MM.1S (cell line): ENCODE data around the gene ANKRD13A.

Experiments
- DNase-seq: peaks from one replicate; pipeline ENCODE4 v3.0.0-alpha.2; 2015
- H2AFZ ChIP-seq: fragments of 300-600 bp; sonication (generic); 2 replicates; pipeline ENCODE4 v1.6.0; 2016; ENCODE audit warnings: antibody characterized with exemption, low read length
- H3F3A ChIP-seq: fragments of 300-600 bp; sonication (generic); 2 replicates; pipeline ENCODE4 v1.6.1; 2016; ENCODE audit warnings: mild to moderate bottlenecking, antibody characterized with exemption, low read length, moderate library complexity, mixed read lengths; ENCODE audit not compliant: insufficient read depth
- H3K27ac ChIP-seq: fragments of 300-600 bp; sonication (generic); 2 replicates; pipeline ENCODE4 v1.5.1; 2016; ENCODE audit warnings: mild to moderate bottlenecking, low read length
- H3K27me3 ChIP-seq: fragments of 300-600 bp; sonication (generic); replicated peaks from 2 replicates; pipeline ENCODE4 v1.6.0; 2016; ENCODE audit warnings: low read length; ENCODE audit not compliant: insufficient read depth
- H3K36me3 ChIP-seq: fragments of 300-600 bp; sonication (generic); replicated peaks from 2 replicates; pipeline ENCODE4 v1.6.1; 2016; ENCODE audit warnings: mild to moderate bottlenecking, low read length, mixed read lengths; ENCODE audit not compliant: insufficient read depth
- H3K4me1 ChIP-seq: fragments of 300-600 bp; sonication (generic); 2 replicates; pipeline ENCODE4 v1.6.1; 2016; ENCODE audit warnings: low read length, mixed read lengths
- H3K4me2 ChIP-seq: fragments of 300-600 bp; sonication (generic); 2 replicates; pipeline ENCODE4 v1.6.0; 2016; ENCODE audit warnings: low read depth, low read length
- H3K4me3 ChIP-seq: fragments of 300-600 bp; sonication (generic); 2 replicates; pipeline ENCODE4 v1.5.1; 2016; ENCODE audit warnings: low read length, mixed read lengths
- H3K79me2 ChIP-seq: fragments of 300-600 bp; sonication (generic); 2 replicates; pipeline ENCODE4 v1.6.1; 2016; ENCODE audit warnings: mixed run types, low read length, mixed read lengths
- H3K9ac ChIP-seq: fragments of 300-600 bp; sonication (generic); 2 replicates; pipeline ENCODE4 v1.6.1; 2016; ENCODE audit warnings: low read length, mixed read lengths
- H3K9me2 ChIP-seq: fragments of 300-600 bp; sonication (generic); replicated peaks from 2 replicates; pipeline ENCODE4 v1.6.1; 2016; ENCODE audit warnings: mild to moderate bottlenecking, low read length, mixed read lengths; ENCODE audit not compliant: insufficient read depth
- H3K9me3 ChIP-seq: fragments of 300-600 bp; sonication (generic); replicated peaks from 2 replicates; pipeline ENCODE4 v1.6.1; 2016; ENCODE audit warnings: mild to moderate bottlenecking, low read length, mixed read lengths; ENCODE audit not compliant: insufficient read depth
- H4K20me1 ChIP-seq: fragments of 300-600 bp; sonication (generic); 2 replicates; pipeline ENCODE4 v1.6.1; 2016; ENCODE audit warnings: mild to moderate bottlenecking, low read length, moderate library complexity, mixed read lengths; ENCODE audit not compliant: insufficient read depth
- CTCF ChIP-seq: fragments of 300-600 bp; sonication (generic); IDR thresholded peaks from 2 replicates; pipeline ENCODE4 v1.5.1; 2016; ENCODE audit warnings: antibody characterized with exemption, low read length, mixed read lengths
- EZH2 ChIP-seq: fragments of 300-600 bp; sonication (generic); optimal IDR thresholded peaks from 2 replicates; pipeline ENCODE3; 2017; ENCODE audit warnings: low read depth, mild to moderate bottlenecking, antibody characterized with exemption, low read length, mixed read lengths
- EZH2phosphoT487 ChIP-seq: fragments of 300-600 bp; sonication (generic); IDR thresholded peaks from 2 replicates; pipeline ENCODE4 v1.6.1; 2018; ENCODE audit warnings: antibody characterized with exemption, low read length

Gene ANKRD13A

DNA sequence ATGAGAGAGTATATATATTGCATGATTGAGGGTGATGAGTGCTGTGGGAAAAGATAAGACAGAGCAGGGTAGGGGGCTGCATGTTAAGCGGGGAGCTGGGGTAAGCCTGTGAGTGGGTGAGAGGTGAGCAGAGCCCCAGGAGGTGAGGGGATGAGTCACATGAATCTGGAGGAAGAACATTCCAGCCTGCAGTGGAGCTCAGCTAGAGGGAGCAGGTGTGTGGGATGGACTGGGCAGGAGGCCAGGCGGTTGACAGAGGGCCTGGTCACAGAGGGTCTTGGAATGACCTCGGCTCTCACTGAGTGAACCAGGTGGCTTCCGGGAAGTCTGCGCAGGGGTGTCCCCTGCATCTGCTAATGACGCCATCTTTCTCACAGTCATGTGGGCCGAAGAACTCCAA lies 47.5 kb upstream of the ANKRD13A start:
- DNase-seq: no peak
- Histone ChIP-seq H3K9ac (no peak overlapping the region), H3K4me1 (no peaks in the 10 kb centered on the region), H4K20me1 (no peaks in the 10 kb centered on the region), H3F3A (no peaks in the 10 kb centered on the region), H3K9me3 (no peaks in the 10 kb centered on the region), H3K27ac (no peak overlapping the region), H3K9me2 (no peaks in the 10 kb centered on the region), H3K27me3 (no peaks in the 10 kb centered on the region), H3K36me3 (no peaks in the 10 kb centered on the region), H3K4me2 (no peak overlapping the region), H3K4me3 (no peak overlapping the region), H2AFZ (no peak overlapping the region), H3K79me2 (no peaks in the 10 kb centered on the region)
- TF ChIP-seq CTCF: no peak
- no peak for TF ChIP-seq EZH2
- TF ChIP-seq EZH2phosphoT487: no peak

- Histone ChIP-seq H3K27me3 (no peaks in the 10 kb centered on the region), H3K36me3 (no peaks in the 10 kb centered on the region), H3K4me1 (no peaks in the 10 kb centered on the region), H2AFZ (no peak overlapping the region), H3F3A (no peaks in the 10 kb centered on the region), H3K9me2 (no peaks in the 10 kb centered on the region), H3K79me2 (no peaks in the 10 kb centered on the region), H3K4me3 (no peak overlapping the region), H3K9me3 (no peaks in the 10 kb centered on the region), H3K27ac (no peak overlapping the region), H4K20me1 (no peaks in the 10 kb centered on the region), H3K4me2 (no peak overlapping the region), H3K9ac (no peak overlapping the region)
- DNase-seq: no peak
- TF ChIP-seq EZH2phosphoT487 (no peak), CTCF (no peak), EZH2 (no peak)
Measured at GRCh38 chr12:109952160-109952858, 46.9 kb upstream of the ANKRD13A start.

DNA sequence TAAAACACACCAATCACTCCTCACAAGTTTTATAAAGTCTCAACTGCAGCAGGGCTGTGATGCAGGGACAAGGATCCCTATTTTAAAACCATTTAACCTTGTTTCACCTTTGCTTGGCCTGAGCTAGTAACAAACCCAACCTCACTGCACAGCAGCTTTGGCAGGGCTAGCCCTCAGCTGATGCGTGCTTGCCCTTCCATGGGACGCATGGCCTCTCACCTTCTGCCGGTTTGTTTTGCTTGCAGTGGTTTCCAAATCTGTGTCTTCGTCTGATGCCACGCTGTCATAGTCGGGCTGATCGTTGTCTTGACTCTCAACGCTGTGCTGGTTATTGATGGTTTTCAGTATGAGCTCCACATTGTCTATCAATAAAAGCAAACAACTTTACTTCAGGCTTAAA lies 46.4 kb upstream of the ANKRD13A start:
- no peaks in the 10 kb centered on the region for H3K27me3 ChIP-seq
- no peak overlapping the region for H3K9ac ChIP-seq
- no peak for TF ChIP-seq EZH2
- TF ChIP-seq CTCF: no peak
- no peak for TF ChIP-seq EZH2phosphoT487
- H3K9me2 ChIP-seq: no peaks in the 10 kb centered on the region
- no peaks in the 10 kb centered on the region for H3F3A ChIP-seq
- no peaks in the 10 kb centered on the region for H3K9me3 ChIP-seq
- no peaks in the 10 kb centered on the region for H3K79me2 ChIP-seq
- H3K4me2 ChIP-seq: no peak overlapping the region
- H3K4me3 ChIP-seq: no peak overlapping the region
- no peaks in the 10 kb centered on the region for H4K20me1 ChIP-seq
- H3K4me1 ChIP-seq: no peaks in the 10 kb centered on the region
- DNase-seq: no peak
- H2AFZ ChIP-seq: no peak overlapping the region
- no peak overlapping the region for H3K27ac ChIP-seq
- H3K36me3 ChIP-seq: no peaks in the 10 kb centered on the region
